IMR-90 (cell line): ENCODE results near the gene ARHGAP24. TPM values are rescaled to one million over a fixed set of nuclear protein-coding genes. Genes with fewer than 3 reads are reported as not detected.
A peak's percentile ranks its signal among the peaks of the same experiment; 100 is the strongest.

Source experiments
- ATAC-seq: fragments of 200-7000 bp; cut with Tn5 transposase; 2 replicates; pipeline ENCODE4 v1.9.1; 2020; ENCODE audit warnings: low read depth, mild to moderate bottlenecking, moderate library complexity
- BruUV-seq: library from RNA; stranded (reverse); fragments of 400-500 nt; replicated peaks from 2 replicates; lab custom pipeline; 2021; lab: Mats Ljungman, UMichigan
- CTCF ChIA-PET: fragments of 300-600 bp; formaldehyde crosslinking; extraction: SDS; loops from one replicate; lab custom pipeline; 2021; ENCODE audit warnings: antibody characterized with exemption; lab: Yijun Ruan, JAX
- POLR2A ChIA-PET: fragments of 300-600 bp; sonication (Branson Sonifier 250); formaldehyde crosslinking; loops from one replicate; lab custom pipeline; 2022; ENCODE audit warnings: antibody characterized with exemption; ENCODE audit not compliant: unreplicated experiment; lab: Charles Lee
- DNase-seq: peaks from one replicate; pipeline ENCODE4 v3.0.0; 2013
- H2AFZ ChIP-seq: replicated peaks from 2 replicates; pipeline ENCODE3; 2013; ENCODE audit warnings: low read length, mild to moderate bottlenecking; ENCODE audit not compliant: poor library complexity
- H2AK5ac ChIP-seq: 2 replicates; pipeline ENCODE4 v1.6.1; 2013; ENCODE audit warnings: low read depth, low read length, inconsistent platforms
- H2AK9ac ChIP-seq: replicated peaks from 2 replicates; pipeline ENCODE3; 2013; ENCODE audit warnings: mild to moderate bottlenecking, low read depth, low read length, moderate library complexity; ENCODE audit not compliant: poor library complexity
- H2BK120ac ChIP-seq: 2 replicates; pipeline ENCODE4 v1.6.1; 2013; ENCODE audit warnings: low read depth, low read length, inconsistent platforms
- H2BK15ac ChIP-seq: 3 replicates; pipeline ENCODE4 v1.6.1; 2013; ENCODE audit warnings: low read depth, low read length, inconsistent platforms
- H2BK20ac ChIP-seq: 2 replicates; pipeline ENCODE4 v1.6.1; 2013; ENCODE audit warnings: low read depth, mild to moderate bottlenecking, inconsistent platforms, low read length, moderate library complexity
- H2BK5ac ChIP-seq: 2 replicates; pipeline ENCODE4 v1.6.1; 2013; ENCODE audit warnings: mild to moderate bottlenecking, low read depth, low read length, inconsistent platforms; ENCODE audit not compliant: poor library complexity, severe bottlenecking
- H3K14ac ChIP-seq: replicated peaks from 2 replicates; pipeline ENCODE4 v1.6.1; 2013; ENCODE audit warnings: low read depth, low read length, inconsistent platforms
- H3K18ac ChIP-seq: 2 replicates; pipeline ENCODE4 v1.6.1; 2013; ENCODE audit warnings: low read depth, low read length, control low read depth
- H3K23ac ChIP-seq: 2 replicates; pipeline ENCODE4 v1.6.1; 2013; ENCODE audit warnings: low read depth, low read length, inconsistent platforms
- H3K27ac ChIP-seq: 2 replicates; pipeline ENCODE4 v1.5.1; 2013; ENCODE audit warnings: mild to moderate bottlenecking, control low read depth, low read length; ENCODE audit not compliant: insufficient read depth
- H3K27me3 ChIP-seq: 2 replicates; pipeline ENCODE4 v1.6.1; 2013; ENCODE audit warnings: low read length; ENCODE audit not compliant: control insufficient read depth, insufficient read depth
- H3K36me3 ChIP-seq: 2 replicates; pipeline ENCODE4 v1.6.1; 2013; ENCODE audit warnings: low read length, mixed read lengths; ENCODE audit not compliant: control insufficient read depth, insufficient read depth
- H3K4ac ChIP-seq: 2 replicates; pipeline ENCODE4 v1.6.1; 2013; ENCODE audit warnings: low read depth, low read length, inconsistent platforms
- H3K4me1 ChIP-seq: 2 replicates; pipeline ENCODE4 v1.6.1; 2013; ENCODE audit warnings: low read length, mixed read lengths; ENCODE audit not compliant: control insufficient read depth, insufficient read depth
- H3K4me2 ChIP-seq: 2 replicates; pipeline ENCODE4 v1.6.1; 2013; ENCODE audit warnings: low read depth, mild to moderate bottlenecking, control low read depth, low read length, moderate library complexity
- H3K4me3 ChIP-seq: 2 replicates; pipeline ENCODE4 v1.5.1; 2013; ENCODE audit warnings: low read depth, mild to moderate bottlenecking, control low read depth, low read length, moderate library complexity; ENCODE audit not compliant: insufficient read depth
- H3K56ac ChIP-seq: 2 replicates; pipeline ENCODE4 v1.6.1; 2013; ENCODE audit warnings: low read length, inconsistent platforms; ENCODE audit not compliant: insufficient read depth; ENCODE audit errors: extremely low read depth
- H3K79me1 ChIP-seq, 2 experiments: 2 replicates each; pipeline ENCODE4 v1.6.1; 2013; ENCODE audit warnings: low read length in 2 of 2, inconsistent platforms in 1 of 2, low read depth in 1 of 2
- H3K9ac ChIP-seq: 2 replicates; pipeline ENCODE4 v1.6.1; 2013; ENCODE audit warnings: low read depth, low read length, control low read depth
- H3K9me1 ChIP-seq: 2 replicates; pipeline ENCODE4 v1.6.1; 2013; ENCODE audit warnings: low read length, inconsistent platforms; ENCODE audit not compliant: insufficient read depth
- H3K9me3 ChIP-seq: 2 replicates; pipeline ENCODE4 v1.6.1; 2013; ENCODE audit warnings: low read length; ENCODE audit not compliant: control insufficient read depth, insufficient read depth
- H4K20me1 ChIP-seq: 2 replicates; pipeline ENCODE4 v1.6.1; 2013; ENCODE audit warnings: low read length, inconsistent platforms; ENCODE audit not compliant: insufficient read depth
- H4K5ac ChIP-seq: 2 replicates; pipeline ENCODE4 v1.6.1; 2013; ENCODE audit warnings: mild to moderate bottlenecking, low read depth, low read length, control low read depth
- H4K8ac ChIP-seq, 2 experiments: 2 replicates each; pipeline ENCODE4 v1.6.1; 2013; ENCODE audit warnings: low read depth in 2 of 2, low read length in 2 of 2, control low read depth in 1 of 2, inconsistent platforms in 1 of 2
- H4K91ac ChIP-seq: 2 replicates; pipeline ENCODE4 v1.6.1; 2013; ENCODE audit warnings: low read depth, low read length, inconsistent platforms; ENCODE audit not compliant: insufficient read depth
- BHLHE40 ChIP-seq: fragments of 150-350 bp; IDR thresholded peaks from 2 replicates; pipeline ENCODE4 v1.6.1; 2016; ENCODE audit warnings: mild to moderate bottlenecking, low read depth, low read length
- CEBPB ChIP-seq: IDR thresholded peaks from 2 replicates; pipeline ENCODE4 v1.6.1; 2012; ENCODE audit warnings: low read depth, low read length, improper control_type of control experiment
- CHD1 ChIP-seq: IDR thresholded peaks from 2 replicates; pipeline ENCODE4 v1.6.1; 2012; ENCODE audit warnings: low read depth, low read length, improper control_type of control experiment
- CTCF ChIP-seq: conservative IDR thresholded peaks from 2 replicates; pipeline ENCODE4 v1.5.1; 2012; ENCODE audit warnings: mild to moderate bottlenecking, low read depth, low read length, improper control_type of control experiment
- ELK1 ChIP-seq: fragments of 150-350 bp; IDR thresholded peaks from 2 replicates; pipeline ENCODE4 v1.6.1; 2016; ENCODE audit warnings: low read depth, mild to moderate bottlenecking, low read length, moderate library complexity, borderline replicate concordance
- FOS ChIP-seq: fragments of 150-350 bp; IDR thresholded peaks from 2 replicates; pipeline ENCODE4 v1.6.1; 2016; ENCODE audit warnings: low read depth, low read length
- MAFK ChIP-seq: IDR thresholded peaks from 2 replicates; pipeline ENCODE4 v1.6.1; 2012; ENCODE audit warnings: low read depth, low read length, improper control_type of control experiment
- MAZ ChIP-seq: IDR thresholded peaks from 2 replicates; pipeline ENCODE4 v1.6.1; 2012; ENCODE audit warnings: low read depth, mild to moderate bottlenecking, low read length, improper control_type of control experiment, moderate library complexity, borderline replicate concordance
- MXI1 ChIP-seq: IDR thresholded peaks from 2 replicates; pipeline ENCODE4 v1.6.1; 2012; ENCODE audit warnings: low read depth, mild to moderate bottlenecking, low read length, moderate library complexity, borderline replicate concordance
- NFE2L2 ChIP-seq: fragments of 150-350 bp; IDR thresholded peaks from 2 replicates; pipeline ENCODE4 v1.6.1; 2016; ENCODE audit warnings: low read depth, mild to moderate bottlenecking, low read length
- POLR2A ChIP-seq: IDR thresholded peaks from 2 replicates; pipeline ENCODE4 v1.6.1; 2012; ENCODE audit warnings: mild to moderate bottlenecking, low read depth, low read length
- RAD21 ChIP-seq: IDR thresholded peaks from 2 replicates; pipeline ENCODE4 v1.6.1; 2012; ENCODE audit warnings: low read length, improper control_type of control experiment
- RCOR1 ChIP-seq: IDR thresholded peaks from 2 replicates; pipeline ENCODE4 v1.6.1; 2012; ENCODE audit warnings: mild to moderate bottlenecking, low read length, improper control_type of control experiment; ENCODE audit not compliant: insufficient replicate concordance
- RFX5 ChIP-seq: IDR thresholded peaks from 2 replicates; pipeline ENCODE4 v1.8.0; 2012; ENCODE audit warnings: low read depth, mild to moderate bottlenecking, low read length, moderate library complexity
- SMC3 ChIP-seq: fragments of 150-350 bp; IDR thresholded peaks from 2 replicates; pipeline ENCODE4 v1.6.1; 2016; ENCODE audit warnings: low read depth, mild to moderate bottlenecking, antibody characterized with exemption, low read length, moderate library complexity
- USF2 ChIP-seq: fragments of 150-350 bp; IDR thresholded peaks from 2 replicates; pipeline ENCODE4 v1.6.1; 2017; ENCODE audit warnings: mild to moderate bottlenecking, antibody characterized with exemption, low read length, low read depth
- dilution Hi-C: fragments of 300-500 bp; cut with HindIII; formaldehyde crosslinking; loops from one replicate; pipeline ENCODE4 v1.14.3; 2018; ENCODE audit warnings: low sequenced_read_pairs; ENCODE audit not compliant: unreplicated experiment
- in situ Hi-C: fragments of 300-500 bp; cut with MboI; formaldehyde crosslinking; loops from 3 replicates; pipeline ENCODE4 v1.14.3; 2019; ENCODE audit warnings: low sequenced_read_pairs, inconsistent platforms, mixed read lengths
- intact Hi-C: fragments of 100-400 bp; cut with micrococcal nuclease; formaldehyde crosslinking; loops from 2 replicates; pipeline ENCODE4 v1.10.0; 2022
- polyA plus RNA-seq, 3 experiments: library from polyadenylated mRNA; depleted of rRNA; stranded (reverse); fragments of >200 nt; gene quantifications; 2 replicates each; pipeline ENCODE4 v1.2.3, GENCODE V29; 2012; ENCODE audit warnings: low replicate concordance in 1 of 3
- total RNA-seq: library from RNA; depleted of rRNA; stranded (reverse); fragments of >200 nt; gene quantifications from 2 replicates; pipeline ENCODE4 v1.2.3, GENCODE V29; 2012

ARHGAP24 gene
- total and polyA plus RNA-seq, 2 of the 4 experiments (the other 2 are of a cell fraction), result 11.9 to 24.0 TPM

- H3K4me2 ChIP-seq, result peak overlapping the region; percentile 100
- peak overlapping the region; percentile 97 for H3K9ac ChIP-seq
- peak overlapping the region; percentile 86; the same call in 1 of the 2 replicates for H3K18ac ChIP-seq
- H2BK5ac ChIP-seq, result peak overlapping the region; percentile 98
- H2BK20ac ChIP-seq, result no peak overlapping the region
- ChIA-PET POLR2A (no interaction called here), CTCF (interaction anchor here (1.4 to 3.3 kb wide), 3 partner anchors 9 to 18 kb away, joined by 4 to 24 read pairs (median 4); no protein-coding TSS in a partner anchor)
- no peaks in the 10 kb centered on the region for H3K9me1 ChIP-seq
- H2BK15ac ChIP-seq, result no peak overlapping the region; the same call in 2 of the 3 replicates
- no peaks in the 10 kb centered on the region for H3K36me3 ChIP-seq
- ATAC-seq, result peak; percentile 74
- TF ChIP-seq SMC3, result no peak
- TF ChIP-seq BHLHE40, result no peak
- no peak for TF ChIP-seq CTCF
- TF ChIP-seq RCOR1, result no peak
- no peak for TF ChIP-seq FOS
- no peak for TF ChIP-seq USF2
- TF ChIP-seq CHD1, result no peak
- TF ChIP-seq RAD21, result no peak
- no peak for TF ChIP-seq NFE2L2
- TF ChIP-seq CEBPB, result no peak
- no peak for TF ChIP-seq MAZ
- TF ChIP-seq POLR2A, result no peak; the same call in none of the 2 replicates
- no peak for TF ChIP-seq MAFK
- TF ChIP-seq MXI1, result no peak
- no peak for TF ChIP-seq ELK1
- TF ChIP-seq RFX5, result no peak
- no peak overlapping the region for H2AK5ac ChIP-seq
- H3K14ac ChIP-seq, result no peak overlapping the region
- H3K4ac ChIP-seq, result no peak overlapping the region
- peaks cover 7% of the 10 kb centered on the region; the same call in 1 of the 2 replicates for H3K4me1 ChIP-seq
- H3K56ac ChIP-seq, result peak overlapping the region; percentile 96; the same call in 1 of the 2 replicates
- no peak overlapping the region for H3K23ac ChIP-seq
- H4K5ac ChIP-seq, result peak overlapping the region; percentile 64; the same call in 1 of the 2 replicates
- no peaks in the 10 kb centered on the region for H3K9me3 ChIP-seq
- no peak overlapping the region for H4K91ac ChIP-seq
- no peaks in the 10 kb centered on the region for H3K27me3 ChIP-seq
- dilution Hi-C loops, result no loop called here
- peak; percentile 62 for DNase-seq
- no peaks in the 10 kb centered on the region for H4K20me1 ChIP-seq
- no TSS peak for BruUV-seq
- H4K8ac ChIP-seq, result peak overlapping the region; percentile 10 to 22; a peak in 1 of 4 replicates
- in situ Hi-C loops, result no loop called here
- peak overlapping the region; percentile 75; the same call in 1 of the 2 replicates for H3K27ac ChIP-seq
- H3K4me3 ChIP-seq, result peak overlapping the region; percentile 100
- H2AFZ ChIP-seq, result no peak overlapping the region
- peak overlapping the region; percentile 23; the same call in 1 of the 2 replicates for H2BK120ac ChIP-seq
- H3K79me1 ChIP-seq, result peaks cover 0 to 15% of the 10 kb centered on the region in 2 experiments; a peak in 2 of 4 replicates
- intact Hi-C loops, result no loop called here
- no peak overlapping the region for H2AK9ac ChIP-seq
Measured at GRCh38 chr4:85779165-85779564, 304.2 kb downstream of the ARHGAP24 start.
